ENCODE data around the gene ZNF329.

The ZNF329 gene

DNA sequence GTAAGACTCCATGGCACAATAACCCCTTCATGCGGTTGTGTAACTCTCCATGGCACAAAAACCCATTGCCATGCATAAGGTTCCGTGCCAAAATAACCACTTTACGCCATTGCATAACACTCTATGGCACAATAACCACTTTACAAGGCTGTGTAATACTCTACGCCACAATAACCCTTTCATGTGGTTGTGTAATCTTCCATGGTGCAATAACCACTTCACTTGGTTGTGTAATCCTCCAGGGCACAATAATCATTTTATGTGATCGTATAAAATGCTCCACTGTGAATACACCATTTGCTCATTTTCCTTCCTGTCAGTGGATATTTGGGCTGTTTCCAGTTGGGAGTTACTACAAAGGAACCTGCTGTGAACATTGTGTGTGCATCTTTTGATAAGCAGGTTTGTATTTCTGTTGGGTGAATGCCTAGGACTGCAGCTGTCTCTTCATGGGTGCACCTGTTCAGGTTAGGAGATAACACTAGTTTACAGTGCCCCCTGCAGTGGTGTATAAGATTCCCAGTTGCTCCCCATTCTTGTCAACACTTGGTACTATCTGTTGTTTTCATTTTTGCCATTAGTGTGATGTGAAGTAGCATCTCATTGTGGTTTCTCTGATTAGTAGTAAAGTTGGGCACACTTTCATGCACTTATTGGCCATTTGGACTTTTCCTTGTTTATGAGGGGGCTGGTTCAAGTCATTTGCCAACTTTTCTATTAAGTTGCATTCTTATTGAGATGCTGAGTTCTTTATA is 31.4 kb downstream of the ZNF329 start:
- DNase-seq (ENCODE audit: low spot score) (no peak), FAIRE-seq (no peak)

DNA sequence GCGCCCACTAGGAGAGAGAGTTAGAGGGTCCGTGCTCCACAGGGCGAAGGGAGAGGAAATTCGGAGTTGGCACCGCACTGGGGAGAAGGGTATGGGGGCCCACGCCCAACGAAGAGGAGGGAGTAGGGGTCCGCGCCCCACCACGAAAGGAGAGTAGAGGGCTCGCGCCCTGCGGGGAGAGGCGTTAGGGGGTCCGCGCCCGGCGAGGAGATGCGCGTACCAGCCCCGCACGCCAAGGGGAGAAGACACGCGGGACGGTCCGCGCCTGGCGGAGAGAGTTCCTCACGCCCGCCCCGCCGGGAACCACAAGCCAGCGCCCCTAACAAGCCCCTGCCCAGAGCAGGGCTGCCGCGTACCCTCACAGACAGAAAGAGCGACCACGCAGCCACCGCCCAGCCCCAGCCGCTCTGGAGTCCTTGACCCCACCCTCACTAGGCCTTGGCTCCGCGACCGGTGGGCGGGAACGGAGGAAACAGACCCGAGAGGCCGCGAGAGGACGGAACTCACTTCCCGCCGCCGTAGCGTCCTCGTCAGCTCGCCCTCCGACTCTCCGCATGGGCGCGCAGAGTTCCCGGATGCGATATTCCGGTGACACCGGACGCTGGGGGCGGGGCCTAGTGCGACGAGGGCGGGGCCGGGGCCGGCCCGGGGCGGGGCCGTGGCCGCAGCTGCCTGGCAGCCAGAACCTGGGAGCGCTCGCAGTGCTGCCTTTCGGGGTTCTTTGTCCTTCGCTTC is 32.6 kb downstream of the ZNF329 start:
- FAIRE-seq (no peak), DNase-seq (ENCODE audit: low spot score) (no peak)

DNA sequence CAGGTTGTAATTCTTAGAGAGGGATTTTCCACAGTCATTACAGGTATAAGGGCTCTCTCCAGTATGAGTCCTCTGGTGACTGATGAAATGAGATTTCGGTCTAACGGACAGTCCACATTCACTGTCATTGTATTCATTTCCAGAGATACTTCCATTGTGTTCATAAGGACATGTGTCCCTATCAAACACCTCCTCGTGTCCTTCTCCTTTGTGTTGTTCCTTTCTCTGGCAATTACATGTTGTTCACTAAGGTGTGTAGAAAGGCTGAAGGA is 42.1 kb downstream of the ZNF329 start:
- no peak for FAIRE-seq
- no peak for DNase-seq (ENCODE audit: low spot score)

DNA sequence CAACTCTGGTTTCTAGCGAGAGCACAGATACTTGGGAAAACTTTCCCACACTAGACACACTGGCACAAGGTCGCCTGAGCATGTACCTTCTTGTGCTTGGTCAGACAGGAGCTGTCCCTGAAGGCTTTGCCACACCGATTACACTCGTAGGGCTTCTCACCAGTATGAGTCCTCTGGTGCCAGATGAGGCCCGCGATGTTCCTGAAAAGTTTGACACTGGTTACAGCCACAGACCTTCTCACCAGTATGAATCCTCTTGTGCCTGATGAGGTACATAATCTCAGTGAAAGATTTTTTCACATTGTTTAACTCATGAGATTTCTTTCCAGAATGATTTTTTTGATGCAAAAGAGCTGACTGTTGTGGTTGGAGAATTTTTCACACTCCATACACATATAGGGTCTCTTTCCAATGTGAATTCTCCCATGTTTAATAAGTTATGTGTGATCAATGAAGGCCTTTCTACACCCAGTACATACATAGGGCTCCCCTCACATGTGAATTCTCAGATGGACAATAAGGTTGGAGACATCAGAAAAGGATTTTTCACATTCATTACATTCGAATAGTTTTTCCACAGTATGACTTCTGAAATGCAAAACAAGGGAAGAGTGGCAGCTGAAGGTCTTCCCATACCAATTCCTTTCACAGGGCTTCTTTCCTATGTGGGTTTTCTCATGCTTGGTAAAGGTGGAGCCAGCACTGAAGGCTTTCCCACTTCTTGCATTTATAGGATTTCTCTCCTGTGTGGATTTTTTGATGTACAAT is 42.6 kb downstream of the ZNF329 start:
- DNase-seq (ENCODE audit: low spot score) (no peak), FAIRE-seq (no peak)

DNA sequence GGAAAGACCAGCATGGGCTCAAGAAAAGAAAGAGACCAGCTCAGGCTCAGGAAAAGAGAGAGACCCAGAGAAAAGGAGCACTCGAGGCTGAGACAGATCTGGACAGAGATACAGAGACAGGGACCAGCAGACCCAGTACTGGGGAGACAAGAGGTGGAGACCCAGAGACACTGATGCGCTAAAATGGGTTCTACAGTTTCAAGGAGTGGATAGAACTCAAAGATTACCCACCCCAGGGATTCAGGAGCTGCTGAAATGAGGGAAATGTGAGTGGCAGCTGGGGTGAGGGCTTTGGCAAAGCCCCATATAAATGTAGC is 51.9 kb downstream of the ZNF329 start:
- DNase-seq (ENCODE audit: low spot score) (no peak), FAIRE-seq (no peak)

DNA sequence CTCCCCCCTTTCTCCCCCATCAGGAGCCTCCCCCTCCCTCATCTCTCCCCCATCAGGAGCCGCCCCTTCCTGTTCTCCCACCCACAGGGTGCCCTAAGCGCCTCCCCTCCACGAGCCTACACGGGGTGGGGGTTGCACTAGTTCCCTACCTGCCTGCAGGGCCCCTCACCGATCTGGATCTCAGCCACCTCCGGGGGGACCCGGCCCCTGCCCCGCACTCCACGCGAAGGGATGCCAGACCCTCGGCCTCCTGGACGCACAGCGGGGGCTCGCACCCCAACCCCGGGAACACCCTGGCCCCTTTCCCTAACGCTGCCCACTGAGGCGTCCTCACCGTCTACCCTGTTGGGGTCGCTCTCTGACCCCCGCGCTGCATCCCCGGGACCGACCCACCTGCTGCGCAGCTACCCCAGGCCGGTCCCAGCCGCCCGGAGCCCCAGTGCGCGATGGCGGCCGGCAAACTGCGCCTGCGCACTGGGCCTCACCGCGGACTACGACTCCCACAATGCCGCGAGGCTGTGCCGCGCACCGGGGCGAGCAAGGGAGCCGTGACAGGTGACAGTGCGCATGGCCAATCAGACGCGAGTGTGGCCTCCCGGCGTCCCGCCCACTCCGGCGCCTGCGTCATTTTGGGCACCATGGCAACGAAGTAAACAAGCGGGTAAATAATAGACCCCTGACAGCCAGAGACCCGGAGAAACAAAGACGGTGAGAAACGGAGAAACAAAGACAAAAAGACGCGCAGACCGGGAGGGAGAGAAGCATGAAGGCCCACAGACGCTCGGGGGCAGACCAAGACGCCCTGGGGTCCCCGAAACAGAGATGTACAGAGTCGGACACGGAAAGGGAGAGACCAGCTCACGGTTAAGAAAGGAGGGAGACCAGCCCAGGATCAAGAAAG is 52.6 kb downstream of the ZNF329 start, which contains the start of gene ZSCAN18:
Gene ZSCAN18, minus strand, starts transcription at position 451 of the 901 bp plus-strand sequence. CDS start 7,964 bp downstream, outside the sequence.
- FAIRE-seq (no peak), DNase-seq (ENCODE audit: low spot score) (peak; percentile 81)

DNA sequence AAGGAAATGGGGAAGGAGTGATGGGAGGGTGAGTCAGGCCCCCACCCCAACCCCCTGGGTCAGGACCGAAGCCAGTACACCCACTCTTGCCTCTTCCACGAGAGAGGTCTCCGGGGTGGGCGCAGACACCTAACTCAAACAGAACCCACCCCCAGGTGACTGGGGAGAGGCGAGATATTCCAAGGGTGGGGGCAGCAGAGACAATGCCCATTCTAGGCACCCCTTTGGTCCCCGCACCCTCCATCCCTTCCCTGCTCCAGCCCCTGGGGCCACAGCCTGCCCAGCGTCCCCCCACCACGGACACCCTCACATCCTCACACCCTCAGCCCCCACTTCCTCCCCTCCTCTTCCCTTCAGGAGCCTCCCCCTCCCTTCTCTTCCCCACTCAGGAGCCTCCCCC is 53.2 kb downstream of the ZNF329 start:
- FAIRE-seq (no peak), DNase-seq (ENCODE audit: low spot score) (no peak)

DNA sequence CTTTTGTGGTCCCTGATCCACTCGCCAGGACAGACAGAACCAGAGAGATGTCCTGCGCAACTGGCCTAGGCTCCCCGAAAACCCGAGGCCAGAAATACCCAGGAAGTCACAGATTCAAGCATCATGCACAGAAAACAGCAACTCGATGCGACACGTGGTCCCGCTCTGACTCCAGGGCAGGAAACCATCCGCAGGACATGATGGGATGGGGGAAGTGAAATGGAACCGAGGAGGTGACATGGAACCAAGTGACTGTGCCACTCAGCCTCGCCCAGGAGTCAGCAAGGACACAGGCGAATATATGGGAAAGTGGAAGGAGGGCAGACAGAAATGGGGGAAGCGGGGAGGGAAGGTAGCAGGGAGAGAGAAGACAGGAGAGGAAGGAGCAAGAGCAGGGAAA is 53.7 kb downstream of the ZNF329 start:
- FAIRE-seq = no peak

DNA sequence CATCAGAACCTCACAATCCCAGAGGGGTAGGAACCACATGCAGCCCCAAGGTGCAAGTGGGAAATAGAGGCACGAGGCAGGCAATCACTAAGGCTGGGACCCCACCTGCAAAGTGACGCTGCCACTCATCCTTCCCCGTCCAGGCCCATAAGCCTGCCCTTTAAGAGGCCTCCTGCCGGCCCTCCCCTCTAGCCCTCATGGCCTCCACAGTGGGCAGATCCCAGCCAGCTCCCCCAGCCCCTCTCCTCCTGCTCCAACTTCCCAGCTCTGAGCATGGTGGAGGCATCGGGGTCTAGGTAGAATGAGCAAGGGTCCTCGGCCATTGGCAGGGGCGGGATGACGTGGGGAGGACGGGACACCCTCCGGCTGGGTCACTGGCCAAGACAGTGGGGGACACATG is 55.3 kb downstream of the ZNF329 start:
- FAIRE-seq (no peak), DNase-seq (ENCODE audit: low spot score) (no peak)

More for the DNA sequence above, 53.7 kb downstream of the ZNF329 start:
- no peak for DNase-seq (ENCODE audit: low spot score)

DNA sequence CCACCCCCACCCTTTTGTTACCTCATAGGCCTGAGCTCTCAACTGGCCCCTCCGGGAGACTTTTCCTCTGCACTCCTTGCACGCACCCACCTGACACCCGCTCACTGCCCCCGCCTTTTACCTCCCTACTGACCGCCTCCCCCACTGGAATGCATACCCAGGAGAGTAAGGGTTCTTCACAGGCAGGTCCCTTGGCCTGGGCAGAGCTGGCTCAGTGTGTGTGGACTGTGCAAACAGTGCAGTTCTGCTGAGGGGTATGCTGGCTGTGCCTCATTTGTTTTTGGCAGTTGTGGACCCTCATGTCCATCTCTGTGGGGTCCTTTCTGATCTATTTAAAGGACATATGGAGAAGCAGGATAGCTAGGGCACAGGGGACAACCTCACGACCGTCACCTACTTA is 57.5 kb downstream of the ZNF329 start:
- FAIRE-seq (no peak), DNase-seq (ENCODE audit: low spot score) (no peak)

DNA sequence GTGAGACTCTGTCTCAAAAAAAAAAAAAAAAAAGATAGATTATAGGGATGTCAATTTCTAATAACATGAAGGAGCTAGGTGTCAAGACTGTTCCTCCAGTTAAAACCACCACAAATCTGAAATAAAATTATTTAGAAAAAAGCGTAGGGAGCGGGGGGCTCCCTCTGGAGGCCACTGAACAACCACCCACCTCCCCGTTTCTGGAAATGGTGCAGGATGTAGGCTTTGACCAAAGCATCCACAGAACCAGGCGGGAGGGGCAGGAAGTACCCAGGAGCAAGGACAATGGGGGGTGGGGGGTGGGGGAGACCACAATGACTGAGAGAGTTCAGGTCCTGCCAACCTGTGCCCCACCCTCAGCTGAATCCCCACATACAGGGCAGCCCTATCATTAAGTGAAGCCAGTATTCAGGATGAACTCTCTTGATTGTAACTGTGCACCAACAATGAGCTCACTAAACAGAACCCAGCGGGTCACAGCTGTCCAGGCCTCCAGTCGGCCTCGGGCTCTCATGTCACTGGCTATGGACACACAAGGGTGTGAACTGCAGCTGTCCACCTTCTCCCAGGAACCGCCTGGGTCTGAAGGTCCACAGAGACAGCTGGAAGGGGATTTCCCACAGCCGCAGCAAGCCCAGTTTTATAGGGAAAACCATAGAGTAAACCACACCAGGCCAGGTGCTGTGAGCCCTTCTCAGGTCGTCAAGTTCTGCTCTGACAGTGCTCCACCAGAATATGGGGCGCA is 59.2 kb downstream of the ZNF329 start:
- FAIRE-seq (no peak), DNase-seq (ENCODE audit: low spot score) (no peak)

DNA sequence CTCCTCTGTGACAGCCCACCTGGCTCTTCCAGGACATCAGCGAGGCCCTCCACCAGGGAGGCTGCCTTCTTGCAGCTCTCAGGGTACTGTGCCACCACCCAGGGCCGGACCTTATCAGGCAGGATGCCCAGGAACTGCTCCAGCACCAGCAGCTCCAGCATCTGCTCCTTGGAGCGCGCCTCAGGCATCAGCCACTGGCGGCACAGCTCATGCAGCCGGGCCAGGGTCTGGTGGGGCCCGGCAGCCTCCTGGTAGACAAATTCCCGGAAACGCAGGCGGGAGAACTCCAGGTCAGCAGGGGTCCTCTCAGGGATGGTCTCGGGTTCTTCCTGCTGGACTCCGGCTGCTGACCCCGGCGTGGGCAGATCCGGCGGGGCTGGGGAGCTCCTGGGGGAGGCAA is 60.7 kb downstream of the ZNF329 start:
- FAIRE-seq = no peak
- no peak for DNase-seq (ENCODE audit: low spot score)

DNA sequence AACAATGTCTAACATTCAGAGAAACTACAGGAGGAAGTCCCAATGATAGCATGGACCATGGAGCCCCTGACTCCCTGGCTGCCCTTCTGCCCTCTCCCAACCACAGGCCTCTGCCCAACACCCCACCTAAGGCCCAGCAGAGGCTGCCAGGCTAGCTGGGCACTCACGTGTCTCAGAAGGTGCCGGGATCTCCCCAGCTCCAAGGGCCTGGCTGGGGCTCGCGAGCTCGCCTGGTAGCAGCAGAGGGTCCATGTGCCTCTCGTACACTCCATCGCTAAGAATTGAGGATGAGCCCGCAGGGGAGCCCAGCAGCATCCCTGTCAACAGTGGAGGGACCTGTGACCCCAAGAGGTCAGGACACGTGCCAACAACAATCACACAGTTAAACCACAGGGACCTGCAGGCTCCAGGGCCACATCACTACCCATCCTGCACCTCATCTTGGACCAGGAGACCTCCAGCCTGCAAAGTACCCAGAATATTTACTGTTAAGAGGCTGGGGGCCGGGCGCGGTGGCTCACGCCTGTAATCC is 62.0 kb downstream of the ZNF329 start:
- DNase-seq (ENCODE audit: low spot score) (no peak), FAIRE-seq (no peak)

DNA sequence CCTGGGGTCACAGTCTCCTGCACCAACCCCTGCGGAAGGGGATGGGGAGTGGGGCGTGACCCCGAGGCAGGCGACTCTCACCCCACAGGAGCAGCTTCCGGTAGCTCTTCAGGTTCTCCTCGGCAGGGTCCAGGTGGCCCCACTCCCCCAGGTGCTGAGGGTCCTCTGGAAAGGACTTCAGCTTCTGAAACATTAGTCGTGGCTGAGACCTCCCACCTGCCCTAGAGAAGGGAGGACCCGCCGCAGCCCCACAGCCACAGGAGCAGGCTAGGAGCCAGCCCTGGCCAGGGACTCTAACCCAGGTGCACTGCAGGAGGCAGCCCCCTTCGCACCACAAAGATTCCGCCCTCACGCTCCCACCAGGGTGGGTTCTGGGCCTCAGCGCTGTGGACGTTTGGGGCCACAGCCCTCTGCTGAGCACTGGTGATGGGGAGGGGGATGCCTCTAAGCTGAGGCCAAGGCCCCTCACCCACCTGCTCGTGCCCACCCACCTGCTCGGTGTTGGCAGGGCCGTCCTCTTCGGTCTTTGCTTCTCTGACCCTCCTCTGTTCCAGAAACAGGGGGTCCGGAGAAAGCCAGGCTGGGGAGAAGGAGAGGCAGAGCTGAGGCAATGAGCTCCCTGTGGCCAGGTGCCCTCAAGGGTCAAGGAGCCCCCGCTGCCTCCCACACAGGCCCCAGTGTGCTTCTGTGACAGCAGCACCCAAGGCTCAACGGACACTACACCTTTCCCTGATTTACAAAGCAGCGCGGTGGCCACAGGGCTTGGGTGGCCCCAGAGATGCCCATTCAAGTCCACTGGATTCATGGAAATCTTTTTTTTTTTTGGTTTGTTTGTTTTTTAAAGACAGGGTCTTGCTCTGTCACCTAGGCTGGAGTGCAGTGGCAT is 63.5 kb downstream of the ZNF329 start:
- FAIRE-seq (no peak), DNase-seq (ENCODE audit: low spot score) (no peak)

DNA sequence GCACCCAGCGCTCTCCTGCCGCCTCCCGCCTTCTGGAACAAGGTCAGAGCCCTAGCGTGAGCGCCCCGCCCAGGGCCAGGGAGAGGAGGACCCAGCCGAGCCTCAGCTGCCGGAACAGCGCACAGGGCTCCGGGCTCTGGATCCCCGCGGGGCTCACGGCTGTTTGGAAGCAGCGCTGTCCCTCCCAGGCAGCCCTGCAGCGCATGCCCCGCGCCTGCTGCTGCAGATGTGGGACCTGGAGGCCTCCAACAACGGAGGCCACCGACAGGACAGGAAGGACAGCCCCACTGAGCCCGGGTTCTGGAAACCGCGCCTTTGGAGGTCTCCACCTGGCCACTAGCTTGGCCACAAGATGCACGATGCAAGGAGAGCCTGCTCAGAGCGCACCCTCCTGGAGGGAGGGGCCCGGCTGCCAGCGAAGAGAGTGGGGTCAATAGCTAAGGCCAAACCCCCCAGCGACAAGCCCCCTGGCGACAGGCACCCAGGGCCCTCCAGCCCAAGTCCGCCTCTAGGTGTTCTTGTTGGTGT is 65.2 kb downstream of the ZNF329 start:
- FAIRE-seq (no peak), DNase-seq (ENCODE audit: low spot score) (no peak)

DNA sequence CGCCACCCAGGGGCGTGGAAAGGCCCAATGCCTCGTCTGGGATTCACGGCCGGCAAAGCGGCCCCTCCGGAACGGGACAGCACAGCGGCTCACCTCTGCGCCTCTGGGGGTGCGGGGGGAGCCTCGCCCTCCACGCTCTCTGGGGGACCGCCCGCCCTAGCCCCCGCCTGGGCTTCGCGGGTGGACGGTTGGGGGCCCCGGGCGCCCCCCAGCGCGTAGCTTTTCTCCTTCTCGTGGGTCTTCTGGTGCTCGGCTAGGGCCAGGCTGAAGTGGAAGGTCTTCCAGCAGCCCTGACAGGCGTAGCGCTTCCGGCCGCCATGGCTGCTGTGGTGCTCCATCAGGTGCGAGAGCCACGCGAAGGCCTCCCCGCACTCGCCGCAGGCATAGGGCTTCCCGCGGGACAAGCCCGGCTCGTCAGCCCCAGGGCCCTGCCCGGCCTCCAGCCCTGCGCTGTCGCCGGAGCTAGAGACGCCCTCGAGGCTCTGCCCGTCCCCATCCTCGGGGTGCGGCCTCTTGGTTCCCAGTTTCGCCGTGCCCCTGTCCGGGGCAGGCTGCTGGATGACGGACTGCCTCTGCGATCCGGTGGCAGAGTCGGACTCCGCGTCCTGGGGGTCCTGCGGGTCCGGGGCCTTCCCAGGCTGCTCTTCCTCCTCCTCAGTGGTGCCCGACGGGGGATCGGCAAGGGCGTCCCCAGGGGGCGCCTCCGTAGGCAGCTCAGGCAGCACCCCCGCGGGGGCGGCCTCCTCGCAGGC is 65.8 kb downstream of the ZNF329 start:
- FAIRE-seq (no peak), DNase-seq (ENCODE audit: low spot score) (no peak)

DNA sequence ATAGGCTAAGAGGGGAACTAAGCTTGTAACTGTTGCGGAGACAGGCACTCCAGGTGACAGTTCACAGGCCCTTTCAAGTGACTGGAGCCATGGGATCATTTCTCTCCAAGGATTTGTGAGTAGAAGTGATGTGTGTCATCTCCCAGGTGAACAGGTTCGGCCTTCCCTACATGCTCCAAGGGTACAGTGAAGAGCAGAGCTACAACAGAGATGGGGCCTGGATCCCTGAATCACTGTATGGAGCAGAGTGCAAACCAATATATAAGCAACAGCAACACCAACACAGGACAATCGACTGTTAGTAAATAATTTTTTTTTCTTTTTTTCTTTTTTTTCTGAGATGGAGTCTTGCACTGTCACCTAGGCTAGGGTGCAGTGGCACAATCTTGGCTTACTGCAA is 67.6 kb downstream of the ZNF329 start:
- DNase-seq (ENCODE audit: low spot score) = no peak
- FAIRE-seq = no peak

DNA sequence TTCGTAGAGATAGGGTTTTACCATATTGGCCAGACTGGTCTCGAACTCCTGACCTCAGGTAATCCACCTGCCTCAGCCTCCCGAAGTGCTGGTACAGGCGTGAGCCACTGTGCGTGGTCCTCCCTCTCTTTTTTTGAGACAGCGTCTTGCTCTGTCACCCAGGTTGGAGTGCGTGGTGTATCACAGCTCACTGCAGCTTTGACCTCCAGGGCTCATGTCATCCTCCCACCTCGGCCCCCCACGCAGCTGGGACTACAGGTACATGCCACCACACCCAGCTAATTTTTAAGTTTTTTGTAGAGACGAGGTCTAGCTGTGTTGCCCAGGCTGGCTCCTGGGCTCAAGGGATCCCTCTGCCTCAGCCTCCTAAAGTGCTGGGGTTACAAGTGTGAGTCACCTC is 70.8 kb downstream of the ZNF329 start:
- FAIRE-seq (no peak), DNase-seq (ENCODE audit: low spot score) (no peak)
